Measurements from ENCODE around the gene NUTF2. TPM values are rescaled to one million over a fixed set of nuclear protein-coding genes. Genes with fewer than 3 reads are reported as not detected.

The NUTF2 gene
- total RNA-seq, 4 donors from 2014 or later: 101 to 161 (median 113) TPM

DNA sequence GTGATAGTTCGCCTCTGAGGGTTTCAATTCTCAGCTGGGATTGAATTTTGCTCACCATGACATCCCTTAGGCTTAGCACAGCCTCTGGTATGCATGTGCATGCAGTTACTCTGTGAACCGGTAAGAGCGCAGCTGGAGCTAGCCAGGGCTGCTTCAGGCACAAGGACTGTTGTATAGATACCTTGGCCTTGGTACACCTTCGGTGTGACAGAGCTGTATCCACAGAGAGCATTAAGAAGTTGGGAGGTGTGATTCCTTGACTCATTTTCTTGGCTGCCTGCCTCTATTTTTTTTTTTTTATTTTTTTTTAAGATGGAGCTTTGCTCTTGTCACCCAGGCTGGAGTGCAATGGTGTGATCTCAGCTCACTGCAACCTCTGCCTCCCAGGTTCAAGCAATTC, 2.2 kb upstream of the NUTF2 start:
- Histone ChIP-seq H3K4me1 (peaks cover 62% of the 10 kb centered on the region), H3K9me3 (no peaks in the 10 kb centered on the region), H3K27me3 (no peaks in the 10 kb centered on the region), H3K27ac (peak overlapping the region; percentile 37), H3K4me3 (peak overlapping the region; percentile 88), H3K36me3 (no peaks in the 10 kb centered on the region)
- TF ChIP-seq POLR2A (IDR thresholded peaks at IDR 0.05): no peak
- TF ChIP-seq, protein P1, sequence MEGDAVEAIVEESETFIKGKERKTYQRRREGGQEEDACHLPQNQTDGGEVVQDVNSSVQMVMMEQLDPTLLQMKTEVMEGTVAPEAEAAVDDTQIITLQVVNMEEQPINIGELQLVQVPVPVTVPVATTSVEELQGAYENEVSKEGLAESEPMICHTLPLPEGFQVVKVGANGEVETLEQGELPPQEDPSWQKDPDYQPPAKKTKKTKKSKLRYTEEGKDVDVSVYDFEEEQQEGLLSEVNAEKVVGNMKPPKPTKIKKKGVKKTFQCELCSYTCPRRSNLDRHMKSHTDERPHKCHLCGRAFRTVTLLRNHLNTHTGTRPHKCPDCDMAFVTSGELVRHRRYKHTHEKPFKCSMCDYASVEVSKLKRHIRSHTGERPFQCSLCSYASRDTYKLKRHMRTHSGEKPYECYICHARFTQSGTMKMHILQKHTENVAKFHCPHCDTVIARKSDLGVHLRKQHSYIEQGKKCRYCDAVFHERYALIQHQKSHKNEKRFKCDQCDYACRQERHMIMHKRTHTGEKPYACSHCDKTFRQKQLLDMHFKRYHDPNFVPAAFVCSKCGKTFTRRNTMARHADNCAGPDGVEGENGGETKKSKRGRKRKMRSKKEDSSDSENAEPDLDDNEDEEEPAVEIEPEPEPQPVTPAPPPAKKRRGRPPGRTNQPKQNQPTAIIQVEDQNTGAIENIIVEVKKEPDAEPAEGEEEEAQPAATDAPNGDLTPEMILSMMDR (IDR thresholded peaks at IDR 0.05): peak in 1 of 2 donors; percentile 32
- no peak for DNase-seq (ENCODE audit: low spot score in 2 of 2)
- WGBS: 39% methylated on average over 4 of the region's 4 CpGs

DNA sequence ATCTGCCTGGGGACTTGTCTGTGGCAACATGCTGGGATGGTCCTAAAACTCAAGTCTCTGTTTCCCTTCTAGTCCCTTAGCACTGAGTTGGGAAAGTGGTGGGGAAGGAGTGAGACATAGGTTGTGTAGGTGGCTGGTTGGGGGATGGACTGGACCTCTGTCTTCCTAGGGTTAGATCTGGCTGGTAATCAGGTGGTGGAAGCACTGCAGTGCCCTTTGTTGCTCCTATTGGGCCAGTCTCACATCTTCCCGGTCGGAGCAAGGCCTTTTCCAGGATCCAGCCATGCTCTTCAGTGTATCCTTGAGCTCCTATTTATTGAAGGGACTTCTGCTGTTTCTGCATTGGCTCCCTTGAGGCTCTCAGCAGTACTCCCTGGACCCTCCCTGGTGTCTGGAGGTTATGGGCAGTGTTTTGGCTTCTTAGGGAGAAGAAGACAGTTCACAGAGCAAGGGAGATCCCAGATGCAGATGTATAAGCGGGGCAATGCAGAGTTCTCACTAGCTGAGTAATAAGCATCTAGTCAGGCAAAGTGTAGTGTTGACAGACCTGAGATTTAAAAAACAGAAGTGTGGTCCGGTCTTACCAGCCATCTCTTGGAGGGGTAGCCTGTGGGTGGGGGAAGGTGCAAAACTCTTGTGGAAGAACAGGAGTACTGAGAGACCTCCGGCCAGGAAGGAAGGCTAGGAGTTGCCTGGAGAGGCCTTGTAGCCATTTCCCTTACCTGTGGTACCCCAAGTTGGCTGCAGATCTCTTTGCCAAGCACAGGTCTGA, 1.3 kb upstream of the NUTF2 start:
- Histone ChIP-seq H3K27me3 (no peaks in the 10 kb centered on the region), H3K4me1 (peaks cover 62% of the 10 kb centered on the region), H3K36me3 (no peaks in the 10 kb centered on the region), H3K9me3 (no peaks in the 10 kb centered on the region), H3K4me3 (peak overlapping the region; percentile 83), H3K27ac (peak overlapping the region; percentile 95)
- 76% methylated on average over 5 of the region's 5 CpGs for WGBS
- TF ChIP-seq EP300 (IDR thresholded peaks at IDR 0.05) (no peak), POLR2AphosphoS5 (IDR thresholded peaks at IDR 0.05) (no peak), POLR2A (IDR thresholded peaks at IDR 0.05) (no peak)
- TF ChIP-seq, protein P1 (IDR thresholded peaks at IDR 0.05): no peak
- DNase-seq (ENCODE audit: low spot score in 2 of 2): no peak

DNA sequence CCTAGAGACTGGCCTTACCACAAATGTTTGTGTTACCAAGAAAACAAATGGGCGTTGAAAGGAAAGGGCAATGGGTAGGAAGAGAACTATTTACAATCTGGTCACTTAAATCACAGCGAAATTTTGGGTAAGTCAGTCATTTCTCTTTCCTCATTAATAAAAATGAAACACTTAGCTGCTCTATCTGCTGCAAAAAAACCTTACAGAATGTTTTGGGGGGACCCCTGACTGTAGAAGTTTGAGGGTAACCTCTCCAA, 742 bp upstream of the NUTF2 start:
- H3K9me3 ChIP-seq: no peaks in the 10 kb centered on the region
- 15% methylated on average over 2 of the region's 2 CpGs for WGBS
- peaks cover 62% of the 10 kb centered on the region for H3K4me1 ChIP-seq
- TF ChIP-seq POLR2AphosphoS5 (IDR thresholded peaks at IDR 0.05) (no peak), POLR2A (IDR thresholded peaks at IDR 0.05) (no peak)
- TF ChIP-seq, protein P1 (IDR thresholded peaks at IDR 0.05): no peak
- H3K27ac ChIP-seq: peak overlapping the region; percentile 95
- H3K36me3 ChIP-seq: no peaks in the 10 kb centered on the region
- peak overlapping the region; percentile 83 for H3K4me3 ChIP-seq
- DNase-seq (ENCODE audit: low spot score in 2 of 2): no peak
- no peaks in the 10 kb centered on the region for H3K27me3 ChIP-seq

DNA sequence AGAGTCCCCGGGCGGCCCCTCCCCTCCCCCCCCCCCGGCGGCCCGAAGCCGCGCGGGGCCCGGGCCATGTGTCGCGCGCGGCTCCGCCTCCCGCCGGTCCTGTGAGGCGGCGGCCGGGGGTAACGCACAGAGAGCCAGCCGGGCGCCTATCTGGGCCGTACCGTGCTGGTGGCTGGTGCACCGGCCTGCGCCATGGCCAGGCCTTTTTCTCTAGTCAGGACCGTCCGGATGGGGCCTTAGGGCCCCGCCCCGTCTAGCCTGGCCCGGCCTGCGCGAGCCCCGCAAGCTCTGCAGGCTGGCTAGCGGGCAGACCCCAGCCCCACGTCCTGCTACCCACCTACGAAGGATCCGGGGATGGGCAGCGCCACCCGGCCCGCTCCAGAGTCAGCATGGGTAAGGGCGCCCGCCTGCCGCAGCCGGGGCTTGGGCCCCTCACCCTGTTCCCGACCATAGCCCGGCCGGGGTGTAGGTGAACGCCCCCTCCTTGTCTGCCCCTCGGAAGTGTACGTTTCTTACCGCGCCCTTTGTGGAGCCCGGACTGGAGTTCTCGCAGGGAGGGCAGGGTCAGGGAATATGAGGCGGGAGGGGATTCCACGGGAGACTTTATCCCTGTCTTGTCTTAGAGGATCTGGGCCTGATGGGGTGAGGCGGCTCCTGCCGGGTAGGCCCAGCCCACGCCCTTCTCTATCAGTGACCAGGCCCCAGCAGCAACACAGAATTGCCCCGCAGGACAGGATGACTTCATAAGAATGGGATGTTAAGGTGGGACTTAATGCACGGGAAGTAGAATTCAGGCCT, 530 bp downstream of the NUTF2 start, which contains the start of gene CENPT:
Gene CENPT, minus strand, starts transcription at position 630 of the 798 bp plus-strand sequence. CDS start 13,834 bp downstream, outside the sequence.
- Histone ChIP-seq H3K4me1 (peaks cover 57% of the 10 kb centered on the region), H3K27ac (peak within 1 kb of the TSS; percentile 95), H3K36me3 (no peaks in the 10 kb centered on the region), H3K27me3 (no peaks in the 10 kb centered on the region), H3K9me3 (no peaks in the 10 kb centered on the region), H3K4me3 (peak within 1 kb of the TSS; percentile 83)
- WGBS: 0% methylated on average over 8 of the region's 62 CpGs
- TF ChIP-seq POLR2AphosphoS5 (IDR thresholded peaks at IDR 0.05) (no peak), EP300 (IDR thresholded peaks at IDR 0.05) (no peak), POLR2A (IDR thresholded peaks at IDR 0.05) (no peak)
- TF ChIP-seq, protein P1 (IDR thresholded peaks at IDR 0.05): no peak
- DNase-seq (ENCODE audit: low spot score in 2 of 2): peak in 1 of 2 donors; percentile 81

DNA sequence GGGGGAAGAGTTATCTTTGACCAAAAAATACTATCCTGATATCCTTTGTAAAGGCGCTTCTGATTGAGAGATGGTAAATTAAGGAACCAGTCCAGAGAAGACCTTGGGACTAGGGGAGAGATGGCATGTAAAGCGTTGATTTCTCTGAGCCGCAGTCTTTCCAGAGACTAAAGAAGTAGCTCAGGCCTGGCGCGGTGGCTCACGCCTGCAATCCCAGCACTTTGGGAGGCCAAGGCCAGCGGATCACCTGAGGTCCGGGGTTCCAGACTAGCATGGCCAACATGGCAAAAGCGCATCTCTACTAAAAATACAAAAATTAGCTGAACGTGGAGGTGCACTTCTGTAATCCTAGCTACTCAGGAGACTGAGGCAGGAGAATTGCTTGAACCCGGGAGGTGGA, 1.4 kb downstream of the NUTF2 start:
- H3K9me3 ChIP-seq: no peaks in the 10 kb centered on the region
- TF ChIP-seq, protein P1 (IDR thresholded peaks at IDR 0.05): no peak
- no peak for TF ChIP-seq POLR2A (IDR thresholded peaks at IDR 0.05)
- TF ChIP-seq EP300 (IDR thresholded peaks at IDR 0.05): no peak
- no peak for TF ChIP-seq POLR2AphosphoS5 (IDR thresholded peaks at IDR 0.05)
- peaks cover 48% of the 10 kb centered on the region for H3K4me1 ChIP-seq
- no peaks in the 10 kb centered on the region for H3K36me3 ChIP-seq
- 89% methylated on average over 11 of the region's 11 CpGs for WGBS
- H3K27me3 ChIP-seq: no peaks in the 10 kb centered on the region
- H3K4me3 ChIP-seq: peak overlapping the region; percentile 83
- H3K27ac ChIP-seq: peak overlapping the region; percentile 95
- no peak for DNase-seq (ENCODE audit: low spot score in 2 of 2)
